Rectal smooth muscle tissue (tissue), 1 donor: Measurements from ENCODE around the gene CABP4.
A peak's percentile ranks its signal among the peaks of the same experiment; 100 is the strongest.

Experiments
- H3K27ac ChIP-seq: one replicate; pipeline ENCODE4 v1.7.0; 2013; ENCODE audit warnings: low read depth, low read length, inconsistent platforms
- H3K27me3 ChIP-seq: one replicate; pipeline ENCODE4 v1.7.0; 2013; ENCODE audit warnings: low read length; ENCODE audit not compliant: control insufficient read depth, insufficient read depth
- H3K36me3 ChIP-seq: one replicate; pipeline ENCODE4 v1.7.0; 2013; ENCODE audit warnings: low read length; ENCODE audit not compliant: control insufficient read depth, insufficient read depth
- H3K4me1 ChIP-seq: one replicate; pipeline ENCODE4 v1.7.0; 2013; ENCODE audit warnings: low read length; ENCODE audit not compliant: control insufficient read depth, insufficient read depth
- H3K4me3 ChIP-seq: one replicate; pipeline ENCODE4 v1.7.0; 2013; ENCODE audit warnings: low read length
- H3K9ac ChIP-seq: one replicate; pipeline ENCODE4 v1.7.0; 2013; ENCODE audit warnings: low read length

The CABP4 gene

DNA sequence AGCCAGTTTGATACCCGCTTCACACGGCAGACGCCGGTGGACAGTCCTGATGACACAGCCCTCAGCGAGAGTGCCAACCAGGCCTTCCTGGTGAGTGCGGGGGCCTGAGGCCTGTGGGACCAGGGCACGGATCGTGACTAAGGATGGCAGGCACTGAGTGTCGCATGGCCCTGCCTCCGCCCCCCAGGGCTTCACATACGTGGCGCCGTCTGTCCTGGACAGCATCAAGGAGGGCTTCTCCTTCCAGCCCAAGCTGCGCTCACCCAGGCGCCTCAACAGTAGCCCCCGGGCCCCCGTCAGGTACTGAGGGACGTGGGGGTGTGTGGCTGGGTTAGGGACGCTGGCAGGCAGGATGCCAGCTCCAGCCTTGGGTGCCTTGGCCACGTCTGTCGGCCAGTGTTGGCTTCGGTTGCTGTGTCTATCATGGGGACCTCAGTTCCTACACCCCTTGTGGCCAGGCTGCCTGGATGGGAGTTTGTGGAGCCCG is 20.7 kb upstream of the CABP4 start:
- H3K27me3 ChIP-seq, result no peaks in the 10 kb centered on the region
- peaks cover 1% of the 10 kb centered on the region for H3K4me1 ChIP-seq
- no peak overlapping the region for H3K4me3 ChIP-seq
- H3K27ac ChIP-seq, result no peak overlapping the region
- H3K9ac ChIP-seq, result no peak overlapping the region
- H3K36me3 ChIP-seq, result peaks cover 15% of the 10 kb centered on the region

GRCh38 chr11:67435031-67435726 is 20.0 kb upstream of the CABP4 start:
- peaks cover 15% of the 10 kb centered on the region for H3K36me3 ChIP-seq
- no peak overlapping the region for H3K4me3 ChIP-seq
- no peaks in the 10 kb centered on the region for H3K4me1 ChIP-seq
- H3K27ac ChIP-seq, result no peak overlapping the region
- no peaks in the 10 kb centered on the region for H3K27me3 ChIP-seq
- no peak overlapping the region for H3K9ac ChIP-seq

DNA sequence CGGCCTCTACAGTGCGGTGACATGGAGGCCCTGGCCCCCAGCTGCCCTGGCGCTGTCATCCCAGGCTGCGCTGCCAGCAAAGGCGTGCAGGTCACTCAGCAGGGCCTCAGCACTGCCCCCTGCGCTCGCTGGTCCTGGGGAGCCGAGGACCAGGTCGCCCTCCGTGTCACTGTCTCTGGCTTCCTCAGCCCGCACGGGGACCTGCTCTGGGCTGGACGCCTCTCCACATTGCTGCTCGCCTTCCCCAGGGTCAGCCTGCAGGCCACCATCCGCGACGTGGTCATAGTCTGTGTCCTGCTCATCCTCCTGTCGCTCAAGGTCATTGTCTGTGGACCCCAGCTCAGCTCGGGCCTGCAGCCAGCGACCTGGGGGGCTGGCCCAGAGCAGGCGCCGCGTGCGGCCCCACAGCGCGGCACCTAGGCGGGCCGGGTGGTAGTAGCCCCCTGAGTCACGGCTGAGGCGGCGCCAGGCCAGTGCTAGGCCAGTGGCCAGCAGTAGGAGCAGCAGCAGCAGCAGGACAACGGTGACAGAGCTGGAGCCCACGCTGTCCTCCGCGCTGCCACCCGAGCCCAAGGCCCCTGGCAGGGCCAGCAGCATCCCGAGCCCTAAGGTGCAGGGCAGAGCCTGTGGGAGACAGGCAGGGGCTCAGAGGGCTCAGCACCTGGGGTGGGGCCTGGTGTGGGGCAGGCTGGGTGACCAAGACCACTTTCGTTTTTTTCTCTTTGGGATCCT is 19.3 kb upstream of the CABP4 start:
- H3K4me1 ChIP-seq, result no peaks in the 10 kb centered on the region
- peak overlapping the region; percentile 57 for H3K4me3 ChIP-seq
- H3K27ac ChIP-seq, result peak overlapping the region; percentile 6
- no peaks in the 10 kb centered on the region for H3K27me3 ChIP-seq
- peaks cover 15% of the 10 kb centered on the region for H3K36me3 ChIP-seq
- H3K9ac ChIP-seq, result no peak overlapping the region

- Histone ChIP-seq H3K36me3 (peaks cover 15% of the 10 kb centered on the region), H3K9ac (no peak overlapping the region), H3K27ac (no peak overlapping the region), H3K4me3 (peak overlapping the region; percentile 57), H3K27me3 (no peaks in the 10 kb centered on the region), H3K4me1 (no peaks in the 10 kb centered on the region)
Observed at GRCh38 chr11:67436459-67437081, 18.6 kb upstream of the CABP4 start.

- Histone ChIP-seq H3K27me3 (no peaks in the 10 kb centered on the region), H3K36me3 (peaks cover 13% of the 10 kb centered on the region), H3K4me3 (peak within 1 kb of the TSS; percentile 60), H3K27ac (no peak within 1 kb of the TSS), H3K4me1 (no peaks in the 10 kb centered on the region), H3K9ac (no peak within 1 kb of the TSS)
Observed at GRCh38 chr11:67437082-67437808, 17.9 kb upstream of the CABP4 start, which contains the start of gene PTPRCAP. TSS of gene PTPRCAP (minus strand) at chr11:67437682. CDS start at chr11:67437619, 63 bp downstream.

GRCh38 chr11:67437809-67438157 is 17.4 kb upstream of the CABP4 start:
- H3K4me1 ChIP-seq, result no peaks in the 10 kb centered on the region

DNA sequence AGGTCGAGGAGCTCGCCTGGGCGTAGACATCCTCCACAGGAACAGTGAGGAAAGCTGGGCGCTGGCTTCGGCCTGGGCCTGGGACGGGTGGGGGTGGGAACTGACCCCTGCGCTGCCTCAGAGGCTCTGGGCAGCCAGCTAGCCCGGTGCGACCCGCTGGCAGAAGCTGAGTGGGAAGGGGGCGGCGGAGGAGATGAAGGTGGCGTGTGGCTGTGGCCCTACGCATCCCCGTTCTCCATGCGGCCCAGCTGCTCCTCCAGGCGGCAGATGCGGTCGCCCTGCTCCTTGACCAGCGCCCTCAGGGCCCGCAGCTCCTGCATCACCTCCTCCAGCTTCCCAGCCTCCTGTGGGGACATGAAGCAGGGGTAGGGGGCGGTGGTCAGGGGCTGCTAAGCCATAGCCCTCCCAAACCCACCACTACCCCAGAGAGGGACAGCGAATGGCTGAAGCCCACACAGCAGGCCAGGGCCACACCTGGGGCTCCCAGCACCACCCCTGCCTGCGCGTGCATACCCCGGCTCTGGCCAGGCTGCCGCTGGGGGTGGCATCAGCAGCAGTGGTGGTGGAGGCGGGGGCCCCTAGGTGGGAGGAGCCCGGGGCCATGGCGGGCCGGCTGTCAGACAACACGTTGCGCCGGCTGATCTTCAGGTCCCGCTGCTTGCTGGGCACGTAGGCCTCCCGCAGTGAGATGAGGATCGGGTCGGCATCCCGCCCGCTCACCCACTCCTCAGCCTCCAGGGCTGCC is 16.8 kb upstream of the CABP4 start:
- Histone ChIP-seq H3K27me3 (no peaks in the 10 kb centered on the region), H3K4me3 (peak overlapping the region; percentile 60), H3K27ac (no peak overlapping the region), H3K36me3 (peaks cover 9% of the 10 kb centered on the region), H3K4me1 (no peaks in the 10 kb centered on the region), H3K9ac (no peak overlapping the region)

More at GRCh38 chr11:67437809-67438157, 17.4 kb upstream of the CABP4 start:
- Histone ChIP-seq H3K9ac (no peak overlapping the region), H3K36me3 (peaks cover 11% of the 10 kb centered on the region), H3K27me3 (no peaks in the 10 kb centered on the region), H3K4me3 (peak overlapping the region; percentile 60), H3K27ac (no peak overlapping the region)

- Histone ChIP-seq H3K9ac (no peak overlapping the region), H3K36me3 (peaks cover 9% of the 10 kb centered on the region), H3K4me1 (no peaks in the 10 kb centered on the region), H3K27me3 (no peaks in the 10 kb centered on the region), H3K4me3 (no peak overlapping the region), H3K27ac (peak overlapping the region; percentile 11)
Observed at GRCh38 chr11:67439321-67440228, 15.6 kb upstream of the CABP4 start.

DNA sequence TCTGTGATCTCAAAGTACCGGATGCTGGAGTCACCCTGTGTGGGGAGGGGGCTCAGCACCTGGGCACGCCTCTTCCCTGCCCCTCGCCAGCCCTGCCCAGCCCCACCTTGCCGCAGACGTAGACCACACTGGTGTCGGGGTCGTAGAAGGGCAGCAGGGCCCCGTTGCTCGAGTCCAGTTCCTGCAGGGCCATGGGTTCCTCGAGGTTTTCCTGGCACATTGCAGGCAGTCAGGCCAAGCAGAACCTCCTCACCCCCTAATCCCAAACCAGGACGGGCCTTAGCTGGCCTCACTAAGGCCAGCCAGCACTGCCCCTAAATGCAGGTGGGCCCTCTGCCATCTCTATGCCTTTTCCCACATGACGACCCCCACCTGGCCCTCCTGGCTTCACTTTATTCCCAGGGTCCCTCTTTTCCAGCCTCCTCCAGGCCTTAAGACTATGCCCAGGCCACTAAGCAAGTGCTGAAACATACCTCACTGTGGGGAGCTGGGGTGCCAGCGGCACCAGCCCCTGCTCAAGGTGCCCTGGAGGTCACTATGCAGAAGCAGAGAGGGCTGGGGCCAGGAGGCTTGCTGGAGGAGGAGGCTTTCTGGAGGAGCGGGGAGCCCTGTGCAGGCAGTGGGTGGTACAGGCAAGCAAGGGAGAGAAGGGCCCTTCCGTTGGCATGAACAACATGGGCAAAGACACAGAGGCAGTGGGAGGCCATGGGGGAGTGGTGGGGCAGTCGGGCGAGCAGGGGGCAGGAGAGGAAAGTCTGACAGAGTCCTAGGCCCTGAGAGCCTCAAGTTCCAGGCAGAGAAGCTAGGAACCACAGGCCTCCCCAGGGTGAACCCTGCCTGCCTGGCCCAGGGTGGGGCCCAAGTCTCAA is 14.7 kb upstream of the CABP4 start:
- H3K27ac ChIP-seq, result no peak overlapping the region
- H3K4me1 ChIP-seq, result no peaks in the 10 kb centered on the region
- H3K27me3 ChIP-seq, result no peaks in the 10 kb centered on the region
- H3K9ac ChIP-seq, result no peak overlapping the region
- no peak overlapping the region for H3K4me3 ChIP-seq
- H3K36me3 ChIP-seq, result peaks cover 6% of the 10 kb centered on the region

DNA sequence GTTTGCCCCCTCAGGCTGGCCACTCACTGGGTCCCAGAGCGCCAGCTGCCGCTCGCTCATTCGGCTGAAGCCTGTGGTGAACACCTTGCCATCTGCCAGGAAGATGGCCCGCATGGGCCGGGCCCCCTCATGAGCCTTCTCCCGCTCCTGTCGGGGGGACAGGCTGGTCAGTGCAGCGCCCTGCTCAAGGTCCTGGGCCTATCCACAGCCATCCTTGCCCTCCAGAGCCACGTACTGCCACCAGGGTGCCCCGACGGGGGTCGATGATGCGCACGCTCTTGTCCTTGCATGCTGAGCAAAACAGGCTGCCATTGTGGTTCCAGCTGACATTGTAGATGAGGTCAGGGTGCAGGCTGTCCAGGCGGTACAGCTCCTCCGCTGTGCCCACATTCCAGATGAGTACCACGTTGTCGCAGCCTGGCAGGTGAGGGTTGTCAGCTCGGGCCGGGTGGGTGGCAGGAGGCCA is 14.0 kb upstream of the CABP4 start:
- H3K36me3 ChIP-seq, result peaks cover 3% of the 10 kb centered on the region
- H3K4me1 ChIP-seq, result no peaks in the 10 kb centered on the region

More for the DNA sequence above, 14.0 kb upstream of the CABP4 start:
- Histone ChIP-seq H3K27me3 (no peaks in the 10 kb centered on the region), H3K4me3 (no peak overlapping the region), H3K27ac (no peak overlapping the region), H3K9ac (no peak overlapping the region)
